HFF-Myc (cell line): ENCODE results near the gene LRRK1.

ENCODE experiments used
- DNase-seq: peaks from one replicate; pipeline ENCODE4 v3.0.0-alpha.2; 2011; ENCODE audit warnings: low read depth; ENCODE audit errors: extremely low read depth
- H3K4me3 ChIP-seq: replicated peaks from 2 replicates; pipeline ENCODE4 v1.5.1; 2011; ENCODE audit warnings: low read depth, mild to moderate bottlenecking, control low read depth, low read length
- TF ChIP-seq, protein P1 (sequence below): IDR thresholded peaks from 2 replicates; pipeline ENCODE4 v1.5.1; 2012; ENCODE audit warnings: mild to moderate bottlenecking, low read depth, low read length, control low read depth; ENCODE audit errors: missing control alignments

The LRRK1 gene

DNA sequence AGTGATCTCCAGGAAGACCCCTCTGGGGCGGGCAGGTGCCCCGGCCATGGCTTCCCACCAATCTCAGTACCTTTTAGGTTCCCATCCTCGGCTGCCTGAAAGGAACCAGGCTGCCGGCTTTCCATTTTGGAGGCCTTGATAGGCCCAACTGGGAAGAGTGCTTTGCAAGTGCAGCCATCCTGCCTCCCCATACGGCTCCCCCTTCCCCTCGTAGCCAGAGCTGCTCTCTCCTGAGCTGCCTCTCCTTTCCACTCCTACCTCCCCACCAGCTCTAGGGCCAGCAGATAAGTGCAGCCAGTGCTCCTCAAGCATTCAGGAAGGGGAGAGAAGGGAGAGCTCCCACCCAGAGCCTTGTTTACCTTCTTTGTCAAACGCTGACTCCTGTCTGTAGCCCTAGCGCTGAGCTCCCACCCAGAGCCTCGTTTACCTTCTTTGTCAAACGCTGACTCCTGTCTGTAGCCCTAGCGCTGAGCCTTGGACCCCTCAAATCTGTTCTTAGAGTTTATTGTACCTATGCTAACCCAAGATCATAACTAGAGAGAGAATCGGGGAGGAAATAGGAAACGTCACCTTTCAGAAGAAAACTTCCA lies 133.0 kb downstream of the LRRK1 start:
- no peak overlapping the region for H3K4me3 ChIP-seq

GRCh38 chr15:101052681-101053121 lies 133.5 kb downstream of the LRRK1 start:
- H3K4me3 ChIP-seq, result no peak overlapping the region
- no peak for DNase-seq
- TF ChIP-seq, protein P1, sequence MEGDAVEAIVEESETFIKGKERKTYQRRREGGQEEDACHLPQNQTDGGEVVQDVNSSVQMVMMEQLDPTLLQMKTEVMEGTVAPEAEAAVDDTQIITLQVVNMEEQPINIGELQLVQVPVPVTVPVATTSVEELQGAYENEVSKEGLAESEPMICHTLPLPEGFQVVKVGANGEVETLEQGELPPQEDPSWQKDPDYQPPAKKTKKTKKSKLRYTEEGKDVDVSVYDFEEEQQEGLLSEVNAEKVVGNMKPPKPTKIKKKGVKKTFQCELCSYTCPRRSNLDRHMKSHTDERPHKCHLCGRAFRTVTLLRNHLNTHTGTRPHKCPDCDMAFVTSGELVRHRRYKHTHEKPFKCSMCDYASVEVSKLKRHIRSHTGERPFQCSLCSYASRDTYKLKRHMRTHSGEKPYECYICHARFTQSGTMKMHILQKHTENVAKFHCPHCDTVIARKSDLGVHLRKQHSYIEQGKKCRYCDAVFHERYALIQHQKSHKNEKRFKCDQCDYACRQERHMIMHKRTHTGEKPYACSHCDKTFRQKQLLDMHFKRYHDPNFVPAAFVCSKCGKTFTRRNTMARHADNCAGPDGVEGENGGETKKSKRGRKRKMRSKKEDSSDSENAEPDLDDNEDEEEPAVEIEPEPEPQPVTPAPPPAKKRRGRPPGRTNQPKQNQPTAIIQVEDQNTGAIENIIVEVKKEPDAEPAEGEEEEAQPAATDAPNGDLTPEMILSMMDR, result no peak

More for the DNA sequence above, 133.0 kb downstream of the LRRK1 start:
- TF ChIP-seq, protein P1, result no peak
- DNase-seq, result no peak

DNA sequence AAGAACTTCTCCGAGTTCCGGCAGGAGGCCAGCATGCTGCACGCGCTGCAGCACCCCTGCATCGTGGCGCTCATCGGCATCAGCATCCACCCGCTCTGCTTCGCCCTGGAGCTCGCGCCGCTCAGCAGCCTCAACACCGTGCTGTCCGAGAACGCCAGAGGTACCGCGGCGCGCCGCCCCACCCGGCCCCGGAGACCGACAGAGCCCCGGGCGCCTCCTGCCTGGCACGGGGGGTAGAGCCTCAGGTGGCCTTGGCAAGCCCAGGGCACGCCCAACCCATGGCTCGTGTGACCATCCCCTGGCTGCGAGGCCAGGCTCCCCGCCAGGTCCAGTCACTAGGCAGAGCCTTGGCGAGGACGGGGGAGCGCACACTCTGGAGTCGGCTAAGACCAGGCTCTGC lies 134.1 kb downstream of the LRRK1 start:
- TF ChIP-seq, protein P1, result no peak
- H3K4me3 ChIP-seq, result no peak overlapping the region
- DNase-seq, result no peak

DNA sequence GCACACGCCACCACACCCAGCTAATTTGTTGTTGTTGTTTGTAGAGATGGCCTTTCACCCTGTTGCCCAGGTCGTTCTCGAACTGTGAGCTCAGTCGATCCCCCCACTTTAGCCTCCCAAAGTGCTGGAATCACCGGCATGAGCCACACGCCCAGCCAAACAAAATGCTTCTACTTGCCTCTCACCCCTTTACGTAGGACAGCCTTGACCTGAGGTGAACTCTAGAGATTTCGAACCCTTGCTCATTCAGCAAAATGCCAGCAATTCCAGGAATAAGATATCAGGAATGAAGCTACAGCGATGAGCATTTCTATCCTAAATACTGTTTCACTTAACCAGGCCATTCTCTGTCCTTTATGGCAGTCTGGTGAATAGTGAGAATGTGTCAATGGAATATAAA lies 135.0 kb downstream of the LRRK1 start:
- no peak for DNase-seq
- no peak overlapping the region for H3K4me3 ChIP-seq
- TF ChIP-seq, protein P1, result no peak

- H3K4me3 ChIP-seq, result no peak overlapping the region
- DNase-seq, result no peak
- TF ChIP-seq, protein P1, result no peak
Measured at GRCh38 chr15:101054991-101055390, 135.8 kb downstream of the LRRK1 start.

- TF ChIP-seq, protein P1, result no peak
- DNase-seq, result no peak
- H3K4me3 ChIP-seq, result no peak overlapping the region
Measured at GRCh38 chr15:101055411-101055810, 136.3 kb downstream of the LRRK1 start.
